ENCODE data around the gene RAB3IL1. TPM values are rescaled to one million over a fixed set of nuclear protein-coding genes. Genes with fewer than 3 reads are reported as not detected.

Gene RAB3IL1
- total RNA-seq, 4 donors from 2014 or later: 2.6 to 8.9 (median 5.4) TPM

DNA sequence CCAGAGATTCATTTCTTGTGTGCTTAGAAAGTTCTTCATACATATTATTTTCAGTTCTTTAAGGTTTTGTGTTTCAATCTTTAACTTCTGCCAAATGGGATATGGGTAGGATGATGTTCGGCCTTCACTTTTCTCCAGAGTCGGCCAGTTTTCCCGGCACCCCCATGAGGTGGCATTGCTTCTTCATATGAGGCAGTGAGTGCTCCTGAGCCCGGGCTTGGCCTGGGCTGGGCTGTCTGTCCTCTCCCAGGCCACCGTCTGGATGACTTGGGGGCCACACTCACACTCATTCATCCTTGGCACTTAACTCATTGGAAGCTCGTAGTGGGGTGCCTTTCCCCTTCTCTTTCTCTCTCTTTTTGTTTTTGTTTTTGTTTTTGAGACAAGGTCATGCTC is 65.5 kb downstream of the RAB3IL1 start:
- DNase-seq (ENCODE audit: low spot score in 2 of 2): no peak
- WGBS: 92% methylated on average over 6 of the region's 6 CpGs
- Histone ChIP-seq H3K36me3 (peaks cover 7% of the 10 kb centered on the region), H3K4me3 (no peak overlapping the region), H3K9me3 (no peaks in the 10 kb centered on the region), H3K4me1 (peaks cover 3% of the 10 kb centered on the region), H3K27ac (no peak overlapping the region), H3K27me3 (no peaks in the 10 kb centered on the region)
- no peak for TF ChIP-seq CTCF (IDR thresholded peaks at IDR 0.05)
- no peak for TF ChIP-seq POLR2AphosphoS5 (IDR thresholded peaks at IDR 0.05)
- TF ChIP-seq POLR2A (IDR thresholded peaks at IDR 0.05): no peak
- no peak for TF ChIP-seq EP300 (IDR thresholded peaks at IDR 0.05)

GRCh38 chr11:61851113-61851899 is 66.1 kb downstream of the RAB3IL1 start:
- no peaks in the 10 kb centered on the region for H3K9me3 ChIP-seq
- 74% methylated on average over 21 of the region's 24 CpGs for WGBS
- no peaks in the 10 kb centered on the region for H3K27me3 ChIP-seq
- H3K27ac ChIP-seq: no peak overlapping the region
- H3K4me3 ChIP-seq: no peak overlapping the region
- DNase-seq (ENCODE audit: low spot score in 2 of 2): no peak
- peaks cover 7% of the 10 kb centered on the region for H3K36me3 ChIP-seq
- H3K4me1 ChIP-seq: peaks cover 3% of the 10 kb centered on the region
- TF ChIP-seq POLR2A (IDR thresholded peaks at IDR 0.05): no peak
- TF ChIP-seq EP300 (IDR thresholded peaks at IDR 0.05): no peak
- no peak for TF ChIP-seq POLR2AphosphoS5 (IDR thresholded peaks at IDR 0.05)
- no peak for TF ChIP-seq CTCF (IDR thresholded peaks at IDR 0.05)

DNA sequence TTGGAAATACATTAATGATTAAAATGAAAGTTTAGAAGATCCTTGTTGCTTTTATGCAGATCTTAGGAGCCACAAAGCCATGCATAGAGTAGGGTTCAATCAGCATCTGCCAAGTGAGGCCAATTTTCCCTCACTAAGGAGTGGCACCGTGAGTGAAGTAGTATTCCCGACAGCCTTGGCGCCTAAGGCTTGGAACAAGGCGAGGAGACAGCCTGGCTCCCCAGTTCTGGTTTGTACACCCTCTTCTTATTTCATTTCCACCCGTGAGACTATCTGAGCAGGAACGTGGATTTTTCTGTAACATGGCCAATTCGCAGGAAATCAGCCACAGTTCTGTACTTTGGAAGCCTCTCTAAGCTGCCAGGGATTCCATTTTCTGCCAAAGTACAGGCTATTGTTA is 66.7 kb downstream of the RAB3IL1 start:
- TF ChIP-seq CTCF (IDR thresholded peaks at IDR 0.05): no peak
- TF ChIP-seq POLR2AphosphoS5 (IDR thresholded peaks at IDR 0.05): no peak
- TF ChIP-seq EP300 (IDR thresholded peaks at IDR 0.05): no peak
- TF ChIP-seq POLR2A (IDR thresholded peaks at IDR 0.05): no peak
- no peak for DNase-seq (ENCODE audit: low spot score in 2 of 2)
- WGBS: 53% methylated on average over 7 of the region's 7 CpGs
- Histone ChIP-seq H3K4me1 (peaks cover 3% of the 10 kb centered on the region), H3K4me3 (no peak overlapping the region), H3K27me3 (no peaks in the 10 kb centered on the region), H3K27ac (no peak overlapping the region), H3K36me3 (peaks cover 7% of the 10 kb centered on the region), H3K9me3 (no peaks in the 10 kb centered on the region)

- Histone ChIP-seq H3K4me3 (no peak overlapping the region), H3K9me3 (no peaks in the 10 kb centered on the region), H3K4me1 (peaks cover 3% of the 10 kb centered on the region), H3K27me3 (no peaks in the 10 kb centered on the region), H3K36me3 (peaks cover 7% of the 10 kb centered on the region), H3K27ac (no peak overlapping the region)
- TF ChIP-seq POLR2AphosphoS5 (IDR thresholded peaks at IDR 0.05) (no peak), CTCF (IDR thresholded peaks at IDR 0.05) (no peak), POLR2A (IDR thresholded peaks at IDR 0.05) (no peak), EP300 (IDR thresholded peaks at IDR 0.05) (no peak)
- 92% methylated on average over 9 of the region's 9 CpGs for WGBS
- no peak for DNase-seq (ENCODE audit: low spot score in 2 of 2)
Observed at GRCh38 chr11:61848631-61849030, 68.7 kb downstream of the RAB3IL1 start.

GRCh38 chr11:61847914-61848581 is 69.3 kb downstream of the RAB3IL1 start:
- Histone ChIP-seq H3K36me3 (peaks cover 7% of the 10 kb centered on the region), H3K4me1 (peaks cover 3% of the 10 kb centered on the region), H3K4me3 (no peak overlapping the region), H3K9me3 (no peaks in the 10 kb centered on the region), H3K27me3 (no peaks in the 10 kb centered on the region), H3K27ac (no peak overlapping the region)
- DNase-seq (ENCODE audit: low spot score in 2 of 2): no peak
- TF ChIP-seq CTCF (IDR thresholded peaks at IDR 0.05) (no peak), POLR2AphosphoS5 (IDR thresholded peaks at IDR 0.05) (no peak), EP300 (IDR thresholded peaks at IDR 0.05) (no peak), POLR2A (IDR thresholded peaks at IDR 0.05) (no peak)
- WGBS: 86% methylated on average over 12 of the region's 18 CpGs
